ENCODE measurements around the gene ETV1. TPM values are rescaled to one million over a fixed set of nuclear protein-coding genes. Genes with fewer than 3 reads are reported as not detected.

Gene ETV1
- total RNA-seq, 1 donor from 2014 or later, result 0.26 TPM

GRCh38 chr7:13981070-13981469 is 8.4 kb downstream of the ETV1 start:
- DNase-seq (ENCODE audit: low read depth) (peak; percentile 91), FAIRE-seq (no peak)
- H3K4me3 ChIP-seq (ENCODE audit: low read depth, low read length), result no peak overlapping the region

GRCh38 chr7:13980474-13980873 is 9.0 kb downstream of the ETV1 start:
- H3K36me3 ChIP-seq (ENCODE audit: control insufficient read depth, insufficient read depth, low read length), result no peaks in the 10 kb centered on the region
- no peaks in the 10 kb centered on the region for H3K27me3 ChIP-seq (ENCODE audit: control insufficient read depth, insufficient read depth, low read length)
- H3K4me3 ChIP-seq (ENCODE audit: low read depth, low read length), result no peak overlapping the region
- no peak for DNase-seq (ENCODE audit: low read depth)
- FAIRE-seq, result no peak
- TF ChIP-seq CTCF (IDR thresholded peaks at IDR 0.05; ENCODE audit: insufficient read depth, low read length, severe bottlenecking), result no peak

More at GRCh38 chr7:13981070-13981469, 8.4 kb downstream of the ETV1 start:
- Histone ChIP-seq H3K36me3 (ENCODE audit: control insufficient read depth, insufficient read depth, low read length) (no peaks in the 10 kb centered on the region), H3K27me3 (ENCODE audit: control insufficient read depth, insufficient read depth, low read length) (no peaks in the 10 kb centered on the region)
- no peak for TF ChIP-seq CTCF (IDR thresholded peaks at IDR 0.05; ENCODE audit: insufficient read depth, low read length, severe bottlenecking)

GRCh38 chr7:13979671-13980435 is 9.6 kb downstream of the ETV1 start:
- DNase-seq (ENCODE audit: low read depth) (peak; percentile 32), FAIRE-seq (no peak)
- H3K36me3 ChIP-seq (ENCODE audit: control insufficient read depth, insufficient read depth, low read length), result no peaks in the 10 kb centered on the region
- no peaks in the 10 kb centered on the region for H3K27me3 ChIP-seq (ENCODE audit: control insufficient read depth, insufficient read depth, low read length)
- TF ChIP-seq CTCF (IDR thresholded peaks at IDR 0.05; ENCODE audit: insufficient read depth, low read length, severe bottlenecking), result no peak
- H3K4me3 ChIP-seq (ENCODE audit: low read depth, low read length), result no peak overlapping the region

GRCh38 chr7:13976594-13976993 is 12.9 kb downstream of the ETV1 start:
- TF ChIP-seq CTCF (IDR thresholded peaks at IDR 0.05; ENCODE audit: insufficient read depth, low read length, severe bottlenecking), result no peak
- no peak for FAIRE-seq
- DNase-seq (ENCODE audit: low read depth), result no peak

GRCh38 chr7:13965077-13965476 is 24.4 kb downstream of the ETV1 start:
- no peak for TF ChIP-seq CTCF (IDR thresholded peaks at IDR 0.05; ENCODE audit: insufficient read depth, low read length, severe bottlenecking)

More at GRCh38 chr7:13976594-13976993, 12.9 kb downstream of the ETV1 start:
- no peak overlapping the region for H3K4me3 ChIP-seq (ENCODE audit: low read depth, low read length)
- no peaks in the 10 kb centered on the region for H3K27me3 ChIP-seq (ENCODE audit: control insufficient read depth, insufficient read depth, low read length)
- no peaks in the 10 kb centered on the region for H3K36me3 ChIP-seq (ENCODE audit: control insufficient read depth, insufficient read depth, low read length)

GRCh38 chr7:13963925-13964324 is 25.5 kb downstream of the ETV1 start:
- Histone ChIP-seq H3K27me3 (ENCODE audit: control insufficient read depth, insufficient read depth, low read length) (no peaks in the 10 kb centered on the region), H3K36me3 (ENCODE audit: control insufficient read depth, insufficient read depth, low read length) (no peaks in the 10 kb centered on the region), H3K4me3 (ENCODE audit: low read depth, low read length) (no peak overlapping the region)
- TF ChIP-seq CTCF (IDR thresholded peaks at IDR 0.05; ENCODE audit: insufficient read depth, low read length, severe bottlenecking), result no peak
- no peak for DNase-seq (ENCODE audit: low read depth)
- no peak for FAIRE-seq

More at GRCh38 chr7:13965077-13965476, 24.4 kb downstream of the ETV1 start:
- no peaks in the 10 kb centered on the region for H3K27me3 ChIP-seq (ENCODE audit: control insufficient read depth, insufficient read depth, low read length)
- no peaks in the 10 kb centered on the region for H3K36me3 ChIP-seq (ENCODE audit: control insufficient read depth, insufficient read depth, low read length)
- FAIRE-seq (no peak), DNase-seq (ENCODE audit: low read depth) (no peak)
- H3K4me3 ChIP-seq (ENCODE audit: low read depth, low read length), result no peak overlapping the region
